ENCODE data around the gene FLT3.

The FLT3 gene

DNA sequence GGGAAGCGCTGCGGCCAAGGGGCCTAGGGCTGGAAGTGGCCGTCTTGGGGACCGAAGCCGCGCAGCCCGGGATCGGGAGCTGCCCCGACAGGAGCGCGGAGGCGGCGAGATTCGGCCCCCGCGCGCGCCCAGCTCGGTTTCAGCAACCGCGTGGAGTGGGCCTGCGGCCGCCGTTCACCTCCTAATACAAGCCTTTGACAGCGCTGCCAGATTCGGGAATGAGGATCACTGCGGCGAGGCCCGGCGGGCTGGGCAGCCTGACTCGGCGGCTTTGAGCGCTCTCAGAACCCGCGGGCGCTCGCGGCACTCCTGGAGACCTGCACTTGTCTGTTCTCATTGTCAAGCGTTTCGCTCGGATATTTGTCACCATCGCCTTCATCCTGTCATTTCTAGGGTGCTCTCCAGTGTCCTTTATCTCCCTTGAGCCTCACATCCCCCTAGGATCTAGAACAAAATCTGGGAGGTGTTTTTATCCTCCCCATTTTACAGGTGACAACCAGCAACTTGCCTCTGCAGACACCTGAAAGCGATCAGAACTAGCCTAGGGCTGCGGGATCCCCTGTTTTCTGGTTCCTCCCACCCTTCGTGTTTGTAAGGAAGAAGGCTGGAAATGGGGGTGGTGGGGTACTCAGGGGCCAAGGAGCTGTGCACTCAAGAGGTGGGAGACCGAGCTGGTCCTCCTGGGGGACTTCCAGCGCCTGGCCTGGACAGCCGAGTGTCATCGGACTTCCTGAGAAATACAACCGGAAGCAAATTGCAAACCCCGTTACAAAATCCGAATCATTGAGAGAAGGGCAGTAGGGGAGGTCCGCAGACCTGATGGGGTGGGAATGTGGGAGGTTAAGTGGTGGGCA, 129.8 kb downstream of the FLT3 start:
- H3K4me3 ChIP-seq (replicated peaks in 1 of 2; ENCODE audit: low read depth in 2 of 2, low read length in 2 of 2) = no peak overlapping the region
- TF ChIP-seq, protein P1, sequence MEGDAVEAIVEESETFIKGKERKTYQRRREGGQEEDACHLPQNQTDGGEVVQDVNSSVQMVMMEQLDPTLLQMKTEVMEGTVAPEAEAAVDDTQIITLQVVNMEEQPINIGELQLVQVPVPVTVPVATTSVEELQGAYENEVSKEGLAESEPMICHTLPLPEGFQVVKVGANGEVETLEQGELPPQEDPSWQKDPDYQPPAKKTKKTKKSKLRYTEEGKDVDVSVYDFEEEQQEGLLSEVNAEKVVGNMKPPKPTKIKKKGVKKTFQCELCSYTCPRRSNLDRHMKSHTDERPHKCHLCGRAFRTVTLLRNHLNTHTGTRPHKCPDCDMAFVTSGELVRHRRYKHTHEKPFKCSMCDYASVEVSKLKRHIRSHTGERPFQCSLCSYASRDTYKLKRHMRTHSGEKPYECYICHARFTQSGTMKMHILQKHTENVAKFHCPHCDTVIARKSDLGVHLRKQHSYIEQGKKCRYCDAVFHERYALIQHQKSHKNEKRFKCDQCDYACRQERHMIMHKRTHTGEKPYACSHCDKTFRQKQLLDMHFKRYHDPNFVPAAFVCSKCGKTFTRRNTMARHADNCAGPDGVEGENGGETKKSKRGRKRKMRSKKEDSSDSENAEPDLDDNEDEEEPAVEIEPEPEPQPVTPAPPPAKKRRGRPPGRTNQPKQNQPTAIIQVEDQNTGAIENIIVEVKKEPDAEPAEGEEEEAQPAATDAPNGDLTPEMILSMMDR (IDR thresholded peaks at IDR 0.05; ENCODE audit: low read depth, low read length) = no peak
- DNase-seq (ENCODE audit: low read depth in 2 of 2) = no peak

DNA sequence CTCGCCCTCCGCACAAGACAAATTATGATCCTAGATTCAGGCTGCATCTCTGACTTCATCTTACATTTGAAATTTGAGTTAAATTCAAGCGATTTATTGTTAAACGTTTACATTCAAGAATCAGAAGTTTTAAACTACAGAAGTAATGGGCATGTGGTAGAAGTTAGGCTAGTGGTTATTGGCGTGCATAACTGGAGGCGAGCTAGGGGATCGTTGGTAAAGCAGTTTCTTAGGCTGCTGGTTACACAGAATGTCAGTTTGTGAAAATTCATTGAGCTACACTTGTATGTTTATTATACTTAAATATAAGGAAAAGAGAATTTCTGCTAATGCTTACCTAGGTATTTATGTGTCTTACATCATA, 130.5 kb downstream of the FLT3 start:
- DNase-seq (ENCODE audit: low read depth in 2 of 2) = no peak
- no peak overlapping the region for H3K4me3 ChIP-seq (replicated peaks in 1 of 2; ENCODE audit: low read depth in 2 of 2, low read length in 2 of 2)
- TF ChIP-seq, protein P1 (IDR thresholded peaks at IDR 0.05; ENCODE audit: low read depth, low read length) = no peak

DNA sequence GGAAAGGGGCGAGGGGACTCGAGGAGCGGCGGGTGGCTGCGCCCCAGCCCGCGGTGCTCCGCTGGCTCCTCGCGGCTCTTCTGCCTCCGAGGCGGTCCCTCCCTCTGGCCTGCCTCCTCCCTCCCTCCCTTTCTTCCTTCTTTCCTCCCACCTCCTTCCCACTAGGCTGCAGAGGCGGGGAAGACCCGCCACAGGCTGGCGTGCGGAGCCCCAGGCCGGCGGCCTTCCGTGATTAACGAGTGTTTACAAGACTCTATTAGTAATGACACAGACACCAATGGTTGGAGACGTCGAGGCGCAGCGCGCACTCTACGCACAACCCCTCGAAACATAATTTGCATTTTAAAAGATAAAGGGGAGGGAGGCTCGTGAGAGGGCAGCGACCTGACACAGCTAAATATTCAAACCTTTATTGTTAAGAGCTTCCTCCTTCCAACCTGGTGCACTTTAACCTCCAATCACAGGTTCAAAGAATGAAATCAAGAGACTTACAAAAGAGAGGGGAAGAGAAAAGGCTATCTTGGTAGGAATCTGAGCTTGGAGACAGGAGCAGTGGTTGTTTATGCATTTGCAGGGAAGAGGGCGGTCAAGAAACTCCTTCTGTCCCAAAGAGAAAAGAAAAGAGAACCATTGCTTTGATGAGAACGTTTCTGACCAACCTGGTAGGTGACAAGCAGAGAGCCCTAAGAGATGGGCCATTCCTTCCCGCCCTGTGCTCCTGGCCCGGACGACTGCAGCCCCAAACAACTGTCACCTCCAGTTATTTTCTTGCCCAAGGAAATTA, 131.1 kb downstream of the FLT3 start, which contains the start of gene CDX2:
Gene CDX2, minus strand, starts transcription at position 234 of the 784 bp plus-strand sequence. CDS start 309 bp downstream, outside the sequence.
- TF ChIP-seq, protein P1 (IDR thresholded peaks at IDR 0.05; ENCODE audit: low read depth, low read length) = no peak
- H3K4me3 ChIP-seq (replicated peaks in 1 of 2; ENCODE audit: low read depth in 2 of 2, low read length in 2 of 2) = no peak within 1 kb of the TSS
- no peak for DNase-seq (ENCODE audit: low read depth in 2 of 2)

- no peak overlapping the region for H3K4me3 ChIP-seq (replicated peaks in 1 of 2; ENCODE audit: low read depth in 2 of 2, low read length in 2 of 2)
- TF ChIP-seq, protein P1 (IDR thresholded peaks at IDR 0.05; ENCODE audit: low read depth, low read length) = no peak
- DNase-seq (ENCODE audit: low read depth in 2 of 2) = no peak
Measured at GRCh38 chr13:27968316-27969081, 131.9 kb downstream of the FLT3 start.

- TF ChIP-seq, protein P1 (IDR thresholded peaks at IDR 0.05; ENCODE audit: low read depth, low read length) = no peak
- no peak for DNase-seq (ENCODE audit: low read depth in 2 of 2)
- no peak overlapping the region for H3K4me3 ChIP-seq (replicated peaks in 1 of 2; ENCODE audit: low read depth in 2 of 2, low read length in 2 of 2)
Measured at GRCh38 chr13:27967736-27968315, 132.6 kb downstream of the FLT3 start.

DNA sequence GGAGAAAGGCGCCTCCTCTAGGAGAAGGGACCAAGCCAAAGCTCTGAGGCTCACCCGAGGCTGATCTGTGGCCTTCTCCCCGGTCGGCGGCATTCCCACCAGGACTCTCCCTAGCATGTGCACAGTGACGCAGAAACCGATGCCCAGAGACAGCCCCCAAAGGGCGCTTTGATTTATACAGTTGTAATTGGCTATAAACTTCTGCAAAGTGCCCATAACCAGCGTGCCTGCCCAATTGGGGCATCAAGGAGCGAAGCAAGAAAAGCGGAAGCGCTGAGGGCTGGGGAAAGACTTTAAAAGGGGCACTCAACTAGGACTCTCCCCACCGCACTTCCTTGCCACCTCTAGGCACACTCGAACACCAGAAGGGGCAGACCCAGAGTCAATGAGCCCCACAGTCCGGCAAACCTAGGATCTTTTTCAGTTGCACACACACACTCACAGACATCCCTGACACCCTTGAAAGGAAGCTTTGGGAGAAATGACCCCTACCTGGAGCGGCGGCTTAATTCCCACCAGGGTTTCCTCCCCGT, 133.1 kb downstream of the FLT3 start:
- no peak overlapping the region for H3K4me3 ChIP-seq (replicated peaks in 1 of 2; ENCODE audit: low read depth in 2 of 2, low read length in 2 of 2)
- TF ChIP-seq, protein P1 (IDR thresholded peaks at IDR 0.05; ENCODE audit: low read depth, low read length) = no peak
- no peak for DNase-seq (ENCODE audit: low read depth in 2 of 2)

Data from cardiac fibroblast (primary cell).